GM12873 (cell line): Measurements from ENCODE around the gene P4HB.

Source experiments
- TF ChIP-seq, protein P1 (sequence below): IDR thresholded peaks from 2 replicates; pipeline ENCODE4 v1.5.1; 2012; ENCODE audit warnings: low read depth, mild to moderate bottlenecking, moderate library complexity, low read length, control low read depth; ENCODE audit not compliant: insufficient read depth; ENCODE audit errors: missing control alignments

Gene P4HB

DNA sequence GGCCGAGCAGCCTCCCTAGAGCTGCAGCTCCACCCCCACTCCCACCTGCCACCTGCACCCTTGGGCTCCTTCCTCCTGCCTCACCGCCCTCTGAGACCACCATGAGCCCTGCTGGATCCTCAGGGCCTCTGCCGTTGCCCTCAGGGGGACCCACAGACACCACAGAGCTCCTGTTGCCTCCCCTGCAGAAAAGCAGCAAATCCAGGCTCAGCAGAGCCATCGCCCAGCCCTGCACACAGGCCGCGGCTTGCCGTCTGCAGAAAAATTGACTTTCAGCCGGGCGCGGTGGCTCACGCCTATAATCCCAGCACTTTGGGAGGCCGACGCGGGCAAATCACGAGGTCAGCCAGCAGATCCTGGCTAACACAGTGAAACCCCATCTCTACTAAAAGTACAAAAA, 18.5 kb downstream of the P4HB start:
- TF ChIP-seq, protein P1, sequence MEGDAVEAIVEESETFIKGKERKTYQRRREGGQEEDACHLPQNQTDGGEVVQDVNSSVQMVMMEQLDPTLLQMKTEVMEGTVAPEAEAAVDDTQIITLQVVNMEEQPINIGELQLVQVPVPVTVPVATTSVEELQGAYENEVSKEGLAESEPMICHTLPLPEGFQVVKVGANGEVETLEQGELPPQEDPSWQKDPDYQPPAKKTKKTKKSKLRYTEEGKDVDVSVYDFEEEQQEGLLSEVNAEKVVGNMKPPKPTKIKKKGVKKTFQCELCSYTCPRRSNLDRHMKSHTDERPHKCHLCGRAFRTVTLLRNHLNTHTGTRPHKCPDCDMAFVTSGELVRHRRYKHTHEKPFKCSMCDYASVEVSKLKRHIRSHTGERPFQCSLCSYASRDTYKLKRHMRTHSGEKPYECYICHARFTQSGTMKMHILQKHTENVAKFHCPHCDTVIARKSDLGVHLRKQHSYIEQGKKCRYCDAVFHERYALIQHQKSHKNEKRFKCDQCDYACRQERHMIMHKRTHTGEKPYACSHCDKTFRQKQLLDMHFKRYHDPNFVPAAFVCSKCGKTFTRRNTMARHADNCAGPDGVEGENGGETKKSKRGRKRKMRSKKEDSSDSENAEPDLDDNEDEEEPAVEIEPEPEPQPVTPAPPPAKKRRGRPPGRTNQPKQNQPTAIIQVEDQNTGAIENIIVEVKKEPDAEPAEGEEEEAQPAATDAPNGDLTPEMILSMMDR = no peak

DNA sequence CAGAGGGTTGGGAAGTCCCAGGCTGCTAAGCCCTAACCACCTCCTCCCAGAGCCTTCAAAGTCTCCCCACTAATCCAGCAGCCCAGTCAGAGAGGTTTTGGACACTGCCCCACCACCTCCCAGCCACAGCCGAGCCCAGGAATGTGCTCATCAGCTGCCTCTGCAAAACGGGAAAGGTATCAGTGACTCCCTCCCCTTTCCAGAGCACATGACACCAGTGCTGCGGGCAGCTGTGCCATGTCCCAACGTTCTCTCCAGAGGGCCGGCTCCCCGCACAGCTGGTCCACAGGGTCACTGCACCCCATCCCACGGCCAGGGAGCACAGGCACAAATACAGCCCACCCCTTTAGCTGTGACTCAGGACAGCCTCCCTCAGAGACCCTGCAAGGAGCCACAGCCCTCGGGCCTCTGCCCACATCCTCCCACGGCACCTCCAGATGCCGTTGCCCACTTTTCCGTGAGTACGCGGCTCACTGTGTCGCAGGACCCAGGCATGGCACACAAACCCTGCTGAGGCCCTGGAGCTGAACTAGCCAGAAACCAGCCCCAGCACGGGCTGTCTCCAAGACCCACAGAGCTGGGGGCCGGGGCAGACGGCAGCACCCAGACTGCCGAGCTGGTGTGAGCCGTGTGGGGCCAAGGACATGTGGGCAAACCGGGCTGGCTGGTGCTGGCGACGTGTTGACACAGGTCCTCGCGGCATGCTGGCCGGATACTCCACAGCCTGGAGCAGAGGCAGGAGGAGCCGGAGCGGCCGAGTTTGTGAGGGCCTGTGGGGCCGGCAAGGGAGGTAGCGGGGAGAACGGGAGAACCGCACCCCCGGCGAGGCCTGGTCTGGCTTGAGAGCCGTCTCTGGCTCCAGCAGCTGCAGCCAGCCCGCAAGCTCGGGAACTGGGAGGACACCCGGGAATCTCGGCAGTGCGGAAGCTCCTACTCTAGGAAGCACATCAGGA, 19.2 kb downstream of the P4HB start:
- TF ChIP-seq, protein P1 = no peak

DNA sequence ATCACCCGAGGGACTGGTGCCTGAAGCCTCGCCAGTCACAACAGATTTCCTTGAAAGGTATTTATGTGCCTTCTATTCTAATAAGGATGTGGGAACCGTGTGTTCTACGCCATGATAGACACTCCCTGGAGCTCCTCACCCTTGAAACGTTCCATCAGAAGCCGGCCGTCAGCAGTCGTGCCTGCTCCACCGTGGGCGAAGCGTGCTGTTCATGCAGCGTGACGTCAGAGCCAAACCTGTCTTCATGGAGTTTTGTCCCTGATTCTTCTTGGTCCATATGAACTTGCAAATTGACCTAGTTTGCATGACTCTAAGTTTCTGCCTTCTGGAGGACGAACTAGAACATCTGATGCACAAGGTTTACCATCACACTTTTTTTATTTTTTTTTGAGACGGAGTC, 21.0 kb downstream of the P4HB start:
- TF ChIP-seq, protein P1 = no peak

DNA sequence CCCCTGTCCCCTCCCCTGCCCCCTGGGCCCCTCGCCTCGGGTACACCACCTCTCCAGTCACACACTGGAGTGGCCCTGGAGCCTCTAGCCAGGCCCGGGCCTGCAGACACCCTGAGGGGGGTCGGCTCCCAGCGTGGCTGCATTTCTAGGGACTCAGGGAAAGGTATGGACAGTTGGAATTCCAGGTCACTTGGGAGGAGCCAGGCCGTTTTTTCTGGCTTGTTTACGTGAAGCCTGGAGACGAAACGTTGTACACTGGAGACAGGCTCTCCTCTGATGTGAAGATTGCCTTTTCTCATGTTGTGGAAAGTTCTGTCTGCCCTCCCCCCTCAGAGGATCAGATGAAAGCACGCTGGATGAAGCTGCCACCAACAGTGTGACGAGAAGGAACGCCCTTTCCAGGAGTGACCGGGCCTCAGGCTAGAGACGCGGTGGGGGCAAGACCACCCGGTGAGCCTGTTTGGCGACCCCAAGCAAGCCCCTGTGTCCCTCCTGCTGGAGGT, 21.5 kb downstream of the P4HB start:
- TF ChIP-seq, protein P1 = no peak

DNA sequence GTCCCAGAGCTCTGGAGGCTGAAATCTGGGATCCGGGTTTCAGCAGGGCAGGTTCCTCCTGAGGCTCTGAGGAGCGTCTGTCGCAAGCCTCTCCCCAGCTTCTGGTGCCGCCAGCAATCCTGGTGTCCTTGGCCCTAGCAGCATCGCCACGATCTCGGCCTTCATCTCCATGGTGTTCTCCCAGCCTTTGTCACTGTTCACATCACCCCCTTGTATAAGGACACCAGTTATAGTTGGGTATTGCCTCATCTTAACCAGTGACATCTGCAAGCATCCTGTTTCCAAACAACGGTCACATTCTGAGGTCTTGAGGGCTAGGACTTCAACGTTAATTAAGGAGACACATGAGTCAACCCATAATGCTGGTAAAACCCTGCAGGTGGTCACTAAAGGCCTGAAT, 22.7 kb downstream of the P4HB start:
- TF ChIP-seq, protein P1 = no peak

DNA sequence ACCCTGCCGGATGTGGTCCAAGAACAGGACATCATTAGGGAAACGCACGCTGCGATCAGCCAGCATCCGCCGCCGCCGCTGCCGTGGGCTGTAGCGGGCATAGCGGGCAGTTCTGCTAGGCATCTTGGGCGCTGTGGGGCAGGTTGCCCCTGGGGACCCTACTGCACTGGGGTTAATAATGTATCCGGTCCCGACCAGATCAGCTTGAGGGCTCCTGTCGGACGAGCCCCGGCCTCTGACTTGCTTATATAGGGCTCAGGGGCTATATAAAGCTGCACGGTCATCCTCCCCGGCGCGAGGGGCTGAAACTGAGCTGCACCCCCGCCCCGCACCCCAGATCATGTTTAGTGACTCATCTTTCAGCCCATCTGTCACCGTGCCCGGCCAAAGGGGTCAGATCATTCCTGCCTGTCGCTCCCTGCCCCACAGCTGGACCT, 25.5 kb downstream of the P4HB start, which contains the start of gene PPP1R27:
Gene PPP1R27, minus strand, starts transcription at position 220 of the 437 bp plus-strand sequence. Its CDS starts 97 bp downstream, at position 123.
- TF ChIP-seq, protein P1 = no peak
